SK-N-MC (cell line): ENCODE data around the gene ITGA4.

Experiments used
- DNase-seq: peaks from one replicate; pipeline ENCODE4 v3.0.0-alpha.2; 2011; ENCODE audit warnings: low read depth, low spot score
- H3K27ac ChIP-seq: fragments of 200-600 bp; sonication (generic); 2 replicates; pipeline ENCODE4 v1.5.1; 2016; ENCODE audit warnings: mixed run types
- H3K36me3 ChIP-seq: fragments of 200-600 bp; sonication (generic); 2 replicates; pipeline ENCODE4 v1.6.1; 2017; ENCODE audit warnings: antibody characterized with exemption, low read length, mixed read lengths; ENCODE audit not compliant: insufficient read depth
- H3K4me3 ChIP-seq: fragments of 200-600 bp; sonication (generic); 2 replicates; pipeline ENCODE4 v1.5.1; 2016
- H3K9ac ChIP-seq: fragments of 200-600 bp; sonication (generic); 2 replicates; pipeline ENCODE4 v1.8.0; 2017; ENCODE audit warnings: mixed run types, mixed read lengths; ENCODE audit not compliant: insufficient read length
- H3K9me3 ChIP-seq: fragments of 200-600 bp; sonication (generic); 2 replicates; pipeline ENCODE4 v1.6.1; 2017; ENCODE audit warnings: low read depth, mild to moderate bottlenecking, antibody characterized with exemption, low read length, moderate library complexity, mixed read lengths
- EZH2 ChIP-seq: fragments of 200-600 bp; sonication (generic); IDR thresholded peaks from one replicate; pipeline ENCODE4 v1.6.1; 2017; ENCODE audit warnings: antibody characterized with exemption
- FOXP2 ChIP-seq: optimal IDR thresholded peaks from 2 replicates; pipeline ENCODE3; 2011; ENCODE audit warnings: mild to moderate bottlenecking, moderate library complexity; ENCODE audit not compliant: insufficient read depth; ENCODE audit errors: extremely low read length, control extremely low read depth
- POLR2AphosphoS5 ChIP-seq: IDR thresholded peaks from 2 replicates; pipeline ENCODE4 v1.6.1; 2012; ENCODE audit warnings: mild to moderate bottlenecking, low read depth, low read length, borderline replicate concordance

Gene ITGA4

DNA sequence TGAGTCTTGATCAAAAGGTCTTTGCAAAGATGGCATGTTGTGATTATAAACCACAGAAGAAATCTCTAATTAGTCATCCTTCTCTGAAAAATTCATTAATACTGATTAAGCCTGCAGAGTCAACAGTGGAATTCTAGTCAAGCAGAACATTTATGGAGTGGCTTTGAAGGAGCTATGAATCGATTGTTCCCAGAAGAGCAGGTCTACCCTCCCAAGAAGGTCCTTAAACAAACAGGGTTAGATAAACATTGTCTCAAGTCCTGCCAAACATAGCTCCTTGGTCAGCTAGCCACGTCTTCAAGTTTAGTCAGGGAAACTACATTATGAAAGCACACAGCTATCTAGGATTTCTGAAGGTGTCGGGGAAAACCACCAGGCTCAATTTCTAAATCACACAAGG is 88.9 kb downstream of the ITGA4 start:
- Histone ChIP-seq H3K27ac (no peak overlapping the region), H3K9me3 (no peaks in the 10 kb centered on the region), H3K4me3 (no peak overlapping the region), H3K9ac (no peak overlapping the region), H3K36me3 (no peaks in the 10 kb centered on the region)
- no peak for DNase-seq
- no peak for TF ChIP-seq EZH2
- no peak for TF ChIP-seq POLR2AphosphoS5
- TF ChIP-seq FOXP2, result no peak

DNA sequence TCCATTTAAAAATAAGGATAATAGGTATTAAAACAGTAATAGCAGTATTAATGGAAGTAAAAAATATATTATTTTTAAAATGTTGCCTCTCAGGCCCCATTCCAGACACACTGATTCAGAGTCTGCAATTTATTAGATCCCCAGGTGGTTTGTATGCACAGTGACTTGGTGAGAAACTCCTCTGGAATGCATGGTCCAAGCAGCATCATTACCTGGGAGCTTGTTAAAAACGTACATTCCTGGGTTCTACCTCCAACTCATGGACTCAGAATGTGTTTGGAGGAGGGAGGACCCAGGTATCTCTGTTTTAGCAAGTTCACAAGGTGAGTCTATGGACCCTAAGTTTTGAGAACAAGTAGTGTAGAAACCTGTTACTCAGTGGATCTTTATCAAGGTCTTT is 95.6 kb downstream of the ITGA4 start:
- no peak for TF ChIP-seq POLR2AphosphoS5
- no peak for TF ChIP-seq EZH2
- no peak for TF ChIP-seq FOXP2
- no peak for DNase-seq
- no peak overlapping the region for H3K4me3 ChIP-seq

DNA sequence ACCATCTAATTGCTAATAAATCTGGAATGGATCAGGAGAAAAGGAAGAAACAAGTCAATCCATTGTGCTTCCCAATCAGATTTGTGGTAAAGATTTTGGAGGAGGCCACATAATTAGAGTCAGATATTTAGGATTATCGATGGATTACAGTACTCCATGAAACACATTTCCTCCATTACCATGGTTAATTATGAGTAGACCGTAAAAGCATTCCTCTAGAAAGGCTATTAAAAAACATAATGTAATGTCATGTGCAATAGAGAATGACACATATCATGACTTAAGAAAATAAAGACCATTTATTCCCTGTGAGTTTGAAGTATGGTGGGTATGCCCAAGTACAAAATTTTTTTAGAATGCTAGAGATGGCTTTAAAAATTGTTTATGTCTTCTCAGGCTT is 96.1 kb downstream of the ITGA4 start:
- TF ChIP-seq EZH2, result no peak
- TF ChIP-seq FOXP2, result no peak
- no peak for TF ChIP-seq POLR2AphosphoS5
- no peaks in the 10 kb centered on the region for H3K36me3 ChIP-seq
- H3K27ac ChIP-seq, result 0 out of 2 replicates have a peak overlapping the region, but pooled peaks have one; percentile 22
- H3K4me3 ChIP-seq, result no peak overlapping the region
- H3K9me3 ChIP-seq, result no peaks in the 10 kb centered on the region
- H3K9ac ChIP-seq, result no peak overlapping the region
- DNase-seq, result no peak

More for the DNA sequence above, 95.6 kb downstream of the ITGA4 start:
- Histone ChIP-seq H3K27ac (no peak overlapping the region), H3K9ac (no peak overlapping the region), H3K9me3 (no peaks in the 10 kb centered on the region), H3K36me3 (no peaks in the 10 kb centered on the region)

DNA sequence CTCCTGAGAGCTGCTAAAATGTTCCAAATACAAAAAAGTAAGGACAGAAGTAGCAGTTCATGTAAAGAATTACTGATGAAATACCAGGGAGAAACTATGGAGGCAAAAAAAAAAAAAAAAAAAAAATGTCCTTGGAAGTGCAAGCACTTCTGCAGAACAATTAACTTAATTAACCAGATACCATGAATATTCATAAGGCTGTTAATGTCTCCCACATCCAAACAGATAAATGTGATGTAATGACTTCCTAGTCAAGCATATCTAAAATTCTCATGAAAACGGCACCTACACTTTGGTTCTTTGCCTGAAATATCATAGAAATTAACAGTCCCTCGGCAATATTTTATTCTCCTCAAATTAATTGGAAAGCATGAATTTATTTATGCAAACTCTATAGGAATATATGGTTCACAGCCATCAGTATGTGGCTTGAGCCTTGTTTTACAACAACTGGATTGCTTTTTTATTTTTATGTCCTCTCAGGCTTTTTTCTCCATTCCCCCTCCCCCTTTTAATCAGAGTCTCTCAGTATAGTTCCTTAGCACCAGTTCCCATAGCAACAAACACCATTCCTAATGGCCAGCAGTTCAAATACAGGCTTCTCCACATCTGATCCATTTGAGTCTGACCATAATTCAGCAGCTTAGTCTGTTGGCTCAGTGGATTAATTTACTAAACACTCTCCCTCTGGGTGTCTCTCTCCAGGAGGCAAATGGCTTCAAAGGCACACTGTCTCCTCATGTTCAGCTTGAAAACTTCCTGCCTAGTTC is 97.1 kb downstream of the ITGA4 start:
- Histone ChIP-seq H3K9me3 (no peaks in the 10 kb centered on the region), H3K9ac (no peak overlapping the region), H3K36me3 (no peaks in the 10 kb centered on the region), H3K4me3 (peak overlapping the region; percentile 34), H3K27ac (peak overlapping the region; percentile 22; the same call in 1 of the 2 replicates)
- TF ChIP-seq FOXP2, result no peak
- no peak for TF ChIP-seq POLR2AphosphoS5
- TF ChIP-seq EZH2, result no peak
- no peak for DNase-seq

DNA sequence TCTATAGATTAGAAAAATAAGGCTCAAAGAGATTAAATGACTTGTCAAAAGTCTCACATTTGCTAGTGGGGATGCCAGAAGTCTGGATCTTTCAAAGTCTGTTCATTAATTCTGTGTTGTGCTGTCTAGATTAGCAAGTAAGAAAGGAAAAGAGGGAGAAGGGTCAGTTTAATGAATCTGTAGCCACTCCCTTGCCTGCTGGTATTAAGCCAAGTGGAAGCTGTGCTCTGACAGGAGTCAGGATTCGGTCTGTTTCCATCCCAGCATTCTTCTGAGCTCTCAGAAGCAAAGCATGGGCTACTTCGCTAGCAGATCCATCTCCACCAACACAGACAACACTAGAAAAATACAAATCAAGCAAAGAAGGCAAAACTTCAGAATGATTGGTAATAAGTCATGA is 101.2 kb downstream of the ITGA4 start:
- DNase-seq, result no peak
- Histone ChIP-seq H3K9ac (no peak overlapping the region), H3K36me3 (no peaks in the 10 kb centered on the region), H3K27ac (no peak overlapping the region), H3K9me3 (no peaks in the 10 kb centered on the region), H3K4me3 (no peak overlapping the region)
- TF ChIP-seq FOXP2 (no peak), POLR2AphosphoS5 (no peak), EZH2 (no peak)

DNA sequence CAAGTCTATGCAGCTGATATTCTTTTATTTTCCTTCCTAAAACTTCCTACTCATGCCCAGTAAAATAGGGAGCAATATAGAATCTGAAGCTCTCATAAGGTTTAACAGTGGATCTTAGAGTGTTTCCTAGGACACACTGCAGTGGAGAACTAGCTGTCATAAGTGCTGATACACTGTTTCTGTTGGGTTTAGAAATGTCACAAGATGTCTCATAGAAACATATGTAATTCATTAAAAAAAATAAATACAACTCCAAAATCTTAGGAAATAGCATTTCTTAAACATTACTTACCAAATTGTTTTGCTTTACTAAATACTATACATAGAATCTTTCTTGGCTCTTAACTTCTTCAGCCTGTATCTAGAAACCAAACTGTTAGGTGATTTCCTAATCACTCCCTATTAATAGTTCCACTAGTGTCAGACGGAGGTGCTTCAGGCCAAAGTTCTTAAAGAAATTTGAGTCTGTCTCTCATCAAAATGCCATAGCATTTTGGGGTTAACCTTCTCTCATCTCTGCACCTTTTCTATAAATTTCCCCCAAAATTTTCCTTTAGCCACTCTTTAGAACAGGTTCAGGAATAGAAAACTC is 106.0 kb downstream of the ITGA4 start:
- H3K9me3 ChIP-seq, result no peaks in the 10 kb centered on the region
- no peak overlapping the region for H3K4me3 ChIP-seq
- H3K9ac ChIP-seq, result no peak overlapping the region
- H3K36me3 ChIP-seq, result no peaks in the 10 kb centered on the region
- no peak for DNase-seq
- no peak overlapping the region for H3K27ac ChIP-seq
- TF ChIP-seq EZH2 (no peak), FOXP2 (no peak), POLR2AphosphoS5 (no peak)

DNA sequence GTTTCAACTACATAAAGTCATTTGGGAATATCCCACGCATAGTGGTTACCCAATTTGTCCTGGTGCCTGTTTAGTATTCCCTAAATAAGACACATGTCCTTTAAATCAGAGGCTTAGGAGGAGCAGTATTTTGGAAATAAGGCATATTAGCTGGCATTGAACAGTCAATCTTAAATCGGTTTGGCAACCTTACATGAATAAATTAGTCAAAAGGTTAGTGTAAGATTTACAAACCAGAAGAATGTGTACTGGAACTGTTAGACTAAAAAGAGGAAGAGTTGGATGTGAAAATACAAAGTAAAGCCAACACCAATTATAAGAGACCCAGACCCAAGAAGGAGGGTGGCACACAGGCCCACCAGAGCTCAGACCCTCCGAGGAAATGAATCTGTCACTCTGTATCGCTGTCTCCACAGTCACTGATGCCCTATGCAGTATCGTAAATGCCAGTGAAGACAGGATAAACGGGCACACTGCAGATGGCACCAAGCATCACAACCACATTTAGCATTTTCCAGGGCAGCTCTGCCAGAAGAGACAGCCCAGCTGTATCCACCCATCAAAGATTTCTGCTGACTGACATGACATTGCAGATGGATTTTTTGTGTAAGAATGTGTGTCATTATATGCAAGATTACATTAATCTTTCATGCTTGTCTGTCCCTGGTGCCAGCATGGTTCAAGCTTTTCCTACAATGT is 109.3 kb downstream of the ITGA4 start:
- H3K36me3 ChIP-seq, result no peaks in the 10 kb centered on the region
- no peak overlapping the region for H3K27ac ChIP-seq
- no peak overlapping the region for H3K4me3 ChIP-seq
- no peak for DNase-seq
- H3K9ac ChIP-seq, result no peak overlapping the region
- no peaks in the 10 kb centered on the region for H3K9me3 ChIP-seq
- TF ChIP-seq EZH2, result no peak
- no peak for TF ChIP-seq POLR2AphosphoS5
- TF ChIP-seq FOXP2, result no peak

DNA sequence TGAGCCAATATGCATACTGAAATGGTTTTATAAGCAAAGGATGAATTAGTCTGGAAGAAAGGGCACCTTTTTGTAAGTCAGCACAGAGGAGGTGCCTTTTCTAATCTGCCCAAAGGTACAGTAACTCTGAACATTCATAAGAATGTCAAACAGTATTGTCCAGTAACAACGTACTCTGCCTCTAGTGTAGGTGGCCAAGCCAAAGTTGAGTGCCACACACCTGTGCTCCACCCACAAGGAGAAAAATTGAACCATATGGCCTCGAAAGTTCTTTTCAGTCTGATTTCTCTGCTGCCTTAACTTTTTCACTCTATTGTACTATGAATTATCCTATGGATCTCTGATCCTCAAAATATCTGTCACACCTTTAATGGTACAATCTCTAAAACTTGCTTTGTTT is 112.9 kb downstream of the ITGA4 start:
- Histone ChIP-seq H3K9me3 (no peaks in the 10 kb centered on the region), H3K36me3 (no peaks in the 10 kb centered on the region), H3K4me3 (no peak overlapping the region), H3K27ac (no peak overlapping the region), H3K9ac (no peak overlapping the region)
- TF ChIP-seq EZH2, result no peak
- no peak for TF ChIP-seq FOXP2
- TF ChIP-seq POLR2AphosphoS5, result no peak
- DNase-seq, result no peak
